Neural cell (in vitro differentiated cells): ENCODE measurements around the gene C22orf39.

ENCODE experiments used
- EZH2 ChIP-seq: fragments of 200-600, 300-800 bp; shearing (Covaris generic), sonication (generic); IDR thresholded peaks from 2 replicates; pipeline ENCODE4 v1.6.1; 2014; ENCODE audit warnings: antibody characterized with exemption, low read length, borderline replicate concordance, mild to moderate bottlenecking; ENCODE audit not compliant: insufficient read depth, poor library complexity, severe bottlenecking
- SMC3 ChIP-seq: fragments of 450-650 bp; conservative IDR thresholded peaks from 2 replicates; pipeline ENCODE4 v1.6.1; 2014; ENCODE audit warnings: antibody characterized with exemption, mild to moderate bottlenecking, moderate library complexity; ENCODE audit not compliant: poor library complexity
- TF ChIP-seq, protein P1 (sequence below): fragments of 450-650 bp; IDR thresholded peaks from 2 replicates; pipeline ENCODE4 v1.5.1; 2014; ENCODE audit warnings: antibody characterized with exemption, mild to moderate bottlenecking, moderate library complexity; ENCODE audit not compliant: poor library complexity, severe bottlenecking

DNA sequence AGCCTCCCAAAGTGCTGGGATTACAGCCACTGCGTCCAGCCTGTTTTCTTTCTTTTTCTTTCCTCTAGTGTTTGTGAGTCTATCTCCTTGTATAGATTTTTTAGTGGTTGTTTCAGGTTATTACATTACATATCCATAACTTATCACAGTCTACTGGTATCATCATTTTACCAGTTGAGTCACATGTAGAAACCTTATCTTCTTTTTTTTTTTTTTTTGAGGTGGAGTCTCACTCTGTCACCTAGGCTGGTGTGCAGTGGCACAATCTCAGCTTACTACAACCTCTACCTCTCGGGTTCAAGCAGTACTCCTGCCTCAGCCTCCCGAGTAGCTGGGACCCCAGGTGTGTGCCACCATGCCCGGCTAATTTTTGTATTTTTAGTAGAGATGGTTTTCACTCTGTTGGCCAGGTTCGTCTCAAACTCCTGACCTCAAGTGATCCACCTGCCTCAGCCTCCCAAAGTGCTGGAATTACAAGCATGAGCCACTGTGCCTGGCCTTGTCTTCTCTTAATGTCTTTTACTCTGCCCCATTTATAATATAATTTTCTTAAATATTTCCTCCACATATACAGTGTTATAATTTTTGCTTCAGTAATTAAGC is 43.2 kb upstream of the C22orf39 start:
- no peak for TF ChIP-seq EZH2
- TF ChIP-seq, protein P1, sequence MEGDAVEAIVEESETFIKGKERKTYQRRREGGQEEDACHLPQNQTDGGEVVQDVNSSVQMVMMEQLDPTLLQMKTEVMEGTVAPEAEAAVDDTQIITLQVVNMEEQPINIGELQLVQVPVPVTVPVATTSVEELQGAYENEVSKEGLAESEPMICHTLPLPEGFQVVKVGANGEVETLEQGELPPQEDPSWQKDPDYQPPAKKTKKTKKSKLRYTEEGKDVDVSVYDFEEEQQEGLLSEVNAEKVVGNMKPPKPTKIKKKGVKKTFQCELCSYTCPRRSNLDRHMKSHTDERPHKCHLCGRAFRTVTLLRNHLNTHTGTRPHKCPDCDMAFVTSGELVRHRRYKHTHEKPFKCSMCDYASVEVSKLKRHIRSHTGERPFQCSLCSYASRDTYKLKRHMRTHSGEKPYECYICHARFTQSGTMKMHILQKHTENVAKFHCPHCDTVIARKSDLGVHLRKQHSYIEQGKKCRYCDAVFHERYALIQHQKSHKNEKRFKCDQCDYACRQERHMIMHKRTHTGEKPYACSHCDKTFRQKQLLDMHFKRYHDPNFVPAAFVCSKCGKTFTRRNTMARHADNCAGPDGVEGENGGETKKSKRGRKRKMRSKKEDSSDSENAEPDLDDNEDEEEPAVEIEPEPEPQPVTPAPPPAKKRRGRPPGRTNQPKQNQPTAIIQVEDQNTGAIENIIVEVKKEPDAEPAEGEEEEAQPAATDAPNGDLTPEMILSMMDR, result no peak
- no peak for TF ChIP-seq SMC3
